Activated naive CD8-positive, alpha-beta T cell treated with anti-CD3 and anti-CD28 coated beads, Interleukin-2, amount 10 ng/mL, durations not matched to agents 7 days and 5 days (primary cell): Measurements from ENCODE around the gene PRRT2. TPM values are rescaled to one million over a fixed set of nuclear protein-coding genes. Genes with fewer than 3 reads are reported as not detected.
"Not testable (repeated sequence)": the region's sequence is repeated elsewhere in the genome, so short reads cannot be mapped to it uniquely, and the experiment has no call there.

Experiments
- ATAC-seq: fragments of 150-1000 bp; cut with Tn5 transposase; one replicate; pipeline ENCODE4 v1.10.0; 2021; ENCODE audit warnings: low read depth, moderate library complexity
- POLR2A ChIA-PET: fragments of 350-600 bp; sonication (Branson Sonifier 250); formaldehyde crosslinking; loops from one replicate; lab custom pipeline; 2021; ENCODE audit warnings: antibody characterized with exemption; lab: Charles Lee
- DNase-seq: peaks from one replicate; pipeline ENCODE4 v3.0.0; 2021
- H3K27ac Mint-ChIP-seq: one replicate; pipeline ENCODE4 v1.8.0; 2022; ENCODE audit warnings: mild to moderate bottlenecking, mixed read lengths
- H3K27me3 Mint-ChIP-seq: one replicate; pipeline ENCODE4 v1.8.0; 2022; ENCODE audit warnings: mild to moderate bottlenecking, moderate library complexity, mixed read lengths
- H3K36me3 Mint-ChIP-seq: one replicate; pipeline ENCODE4 v1.8.0; 2021; ENCODE audit warnings: mild to moderate bottlenecking, mixed read lengths
- H3K4me1 Mint-ChIP-seq: one replicate; pipeline ENCODE4 v1.8.0; 2021; ENCODE audit warnings: mixed read lengths
- H3K4me3 Mint-ChIP-seq: one replicate; pipeline ENCODE4 v1.8.0; 2022; ENCODE audit warnings: mild to moderate bottlenecking, moderate library complexity, mixed read lengths
- H3K9me3 Mint-ChIP-seq: one replicate; pipeline ENCODE4 v1.8.0; 2021; ENCODE audit warnings: mixed read lengths
- total RNA-seq, 2 experiments: library from RNA; stranded (reverse); gene quantifications; one replicate each; pipeline ENCODE4 v1.2.3, GENCODE V29; 2021

Gene PRRT2
- total RNA-seq, 2 experiments from 2014 or later, result 2.2 to 2.3 TPM

- POLR2A ChIA-PET, result interaction anchor here (2.1 to 4.3 kb wide), 3 partner anchors 9 to 28 kb away, joined by 12 to 82 read pairs (median 32); partner anchors contain the start of genes KIF22 and MAZ
- ATAC-seq (no peak), DNase-seq (no peak)
- Mint-ChIP-seq H3K27me3 (peaks cover 3% of the 10 kb centered on the region), H3K4me1 (peaks cover 42% of the 10 kb centered on the region), H3K27ac (peak overlapping the region; percentile 84), H3K36me3 (peaks cover 27% of the 10 kb centered on the region), H3K9me3 (no peaks in the 10 kb centered on the region), H3K4me3 (peak overlapping the region; percentile 96)
These were observed 6.1 kb downstream of the PRRT2 start for GRCh38 chr16:29818082-29818481.

GRCh38 chr16:29819506-29819905, 7.5 kb downstream of the PRRT2 start:
- Mint-ChIP-seq H3K27ac (peak overlapping the region; percentile 86), H3K4me3 (peak overlapping the region; percentile 96), H3K36me3 (peaks cover 27% of the 10 kb centered on the region), H3K27me3 (no peaks in the 10 kb centered on the region), H3K4me1 (peaks cover 43% of the 10 kb centered on the region), H3K9me3 (no peaks in the 10 kb centered on the region)
- ATAC-seq, result no peak
- DNase-seq, result no peak
- POLR2A ChIA-PET, result interaction anchor here (0.8 to 4.3 kb wide), 8 partner anchors 7 to 117 kb away, joined by 4 to 82 read pairs (median 18); partner anchors contain the start of genes KIF22 and MAZ

GRCh38 chr16:29820271-29820701, 8.3 kb downstream of the PRRT2 start, which contains the start of gene MVP:
MVP (plus strand) TSS chr16:29820462; CDS start chr16:29830550, 10,088 bp downstream.
- POLR2A ChIA-PET, result interaction anchor here (0.6 to 4.0 kb wide), 12 partner anchors 13 to 245 kb away, joined by 3 to 43 read pairs (median 6); partner anchors contain the start of genes KIF22, MAZ and TMEM219
- Mint-ChIP-seq H3K4me1 (peaks cover 41% of the 10 kb centered on the region), H3K9me3 (no peaks in the 10 kb centered on the region), H3K27ac (peak within 1 kb of the TSS; percentile 86), H3K27me3 (no peaks in the 10 kb centered on the region), H3K36me3 (peaks cover 29% of the 10 kb centered on the region), H3K4me3 (peak within 1 kb of the TSS; percentile 96)
- no peak for ATAC-seq
- peak; percentile 65 for DNase-seq

GRCh38 chr16:29820730-29821642, 9.0 kb downstream of the PRRT2 start:
- peaks cover 46% of the 10 kb centered on the region for H3K4me1 Mint-ChIP-seq

GRCh38 chr16:29821643-29822115, 9.7 kb downstream of the PRRT2 start:
- H3K9me3 Mint-ChIP-seq, result no peaks in the 10 kb centered on the region
- ATAC-seq (no peak), DNase-seq (no peak)
- H3K4me3 Mint-ChIP-seq, result peak overlapping the region; percentile 96
- peak overlapping the region; percentile 86 for H3K27ac Mint-ChIP-seq
- peaks cover 51% of the 10 kb centered on the region for H3K4me1 Mint-ChIP-seq
- H3K27me3 Mint-ChIP-seq, result no peaks in the 10 kb centered on the region
- peaks cover 30% of the 10 kb centered on the region for H3K36me3 Mint-ChIP-seq
- POLR2A ChIA-PET, result interaction anchor here (0.5 to 4.0 kb wide), 12 partner anchors 10 to 813 kb away, joined by 3 to 43 read pairs (median 6); partner anchors contain the start of genes KCTD13, KIF22, MAZ and TMEM219

More at GRCh38 chr16:29820730-29821642, 9.0 kb downstream of the PRRT2 start:
- peak overlapping the region; percentile 96 for H3K4me3 Mint-ChIP-seq
- peaks cover 30% of the 10 kb centered on the region for H3K36me3 Mint-ChIP-seq
- peak; percentile 8 for ATAC-seq
- H3K9me3 Mint-ChIP-seq, result no peaks in the 10 kb centered on the region
- peak overlapping the region; percentile 86 for H3K27ac Mint-ChIP-seq
- POLR2A ChIA-PET, result interaction anchor here (0.5 to 4.0 kb wide), 14 partner anchors 11 to 813 kb away, joined by 3 to 43 read pairs (median 4); partner anchors contain the start of genes KCTD13, KIF22, MAZ and TMEM219
- DNase-seq, result peak; percentile 60
- no peaks in the 10 kb centered on the region for H3K27me3 Mint-ChIP-seq

- H3K4me1 Mint-ChIP-seq, result peaks cover 46% of the 10 kb centered on the region
- no peaks in the 10 kb centered on the region for H3K27me3 Mint-ChIP-seq
- POLR2A ChIA-PET, result interaction anchor here (0.8 to 4.3 kb wide), 4 partner anchors 7 to 499 kb away, joined by 3 to 32 read pairs (median 5); partner anchors contain the start of gene PAGR1
- peak overlapping the region; percentile 83 for H3K27ac Mint-ChIP-seq
- ATAC-seq, result no peak
- H3K4me3 Mint-ChIP-seq, result peak overlapping the region; percentile 69
- H3K36me3 Mint-ChIP-seq, result peaks cover 11% of the 10 kb centered on the region
- DNase-seq, result no peak
- H3K9me3 Mint-ChIP-seq, result no peaks in the 10 kb centered on the region
These were observed 12.7 kb downstream of the PRRT2 start for GRCh38 chr16:29824589-29825144.

- H3K4me1 Mint-ChIP-seq, result peaks cover 45% of the 10 kb centered on the region
- H3K4me3 Mint-ChIP-seq, result peak overlapping the region; percentile 69
These were observed 13.4 kb downstream of the PRRT2 start for GRCh38 chr16:29825145-29826044.

GRCh38 chr16:29826342-29826695, 14.3 kb downstream of the PRRT2 start:
- no peak for ATAC-seq
- Mint-ChIP-seq H3K4me1 (peaks cover 46% of the 10 kb centered on the region), H3K9me3 (no peaks in the 10 kb centered on the region), H3K27me3 (no peaks in the 10 kb centered on the region), H3K4me3 (peak overlapping the region; percentile 86), H3K27ac (peak overlapping the region; percentile 93), H3K36me3 (peaks cover 9% of the 10 kb centered on the region)
- no peak for DNase-seq
- POLR2A ChIA-PET, result interaction anchor here (0.6 to 4.3 kb wide), 11 partner anchors 9 to 544 kb away, joined by 3 to 32 read pairs (median 4); partner anchors contain the start of genes PAGR1 and TBC1D10B

More at GRCh38 chr16:29825145-29826044, 13.4 kb downstream of the PRRT2 start:
- POLR2A ChIA-PET, result interaction anchor here (0.6 to 4.3 kb wide), 6 partner anchors 8 to 23 kb away, joined by 3 to 32 read pairs (median 6); partner anchors contain the start of gene PAGR1
- Mint-ChIP-seq H3K27me3 (no peaks in the 10 kb centered on the region), H3K27ac (peak overlapping the region; percentile 83), H3K36me3 (peaks cover 10% of the 10 kb centered on the region), H3K9me3 (no peaks in the 10 kb centered on the region)
- ATAC-seq (peak; percentile 35), DNase-seq (peak; percentile 47)

GRCh38 chr16:29830774-29831173, 18.8 kb downstream of the PRRT2 start:
- POLR2A ChIA-PET, result no interaction called here
- Mint-ChIP-seq H3K27me3 (no peaks in the 10 kb centered on the region), H3K27ac (no peak overlapping the region), H3K4me3 (no peak overlapping the region), H3K9me3 (no peaks in the 10 kb centered on the region), H3K4me1 (peaks cover 25% of the 10 kb centered on the region), H3K36me3 (peaks cover 23% of the 10 kb centered on the region)
- no peak for DNase-seq
- ATAC-seq, result no peak

- no peaks in the 10 kb centered on the region for H3K27me3 Mint-ChIP-seq
- no peak overlapping the region for H3K27ac Mint-ChIP-seq
- H3K36me3 Mint-ChIP-seq, result peaks cover 24% of the 10 kb centered on the region
- no peak overlapping the region for H3K4me3 Mint-ChIP-seq
- DNase-seq (no peak), ATAC-seq (no peak)
- H3K4me1 Mint-ChIP-seq, result peaks cover 20% of the 10 kb centered on the region
- POLR2A ChIA-PET, result no interaction called here
- H3K9me3 Mint-ChIP-seq, result no peaks in the 10 kb centered on the region
These were observed 19.5 kb downstream of the PRRT2 start for GRCh38 chr16:29831490-29831889.

- H3K4me1 Mint-ChIP-seq, H3K9me3 Mint-ChIP-seq, H3K27ac Mint-ChIP-seq, H3K4me3 Mint-ChIP-seq, H3K27me3 Mint-ChIP-seq, DNase-seq, ATAC-seq: not testable (repeated sequence)
- POLR2A ChIA-PET, result interaction anchor here (0.6 kb wide), 1 partner anchor 23 kb away, joined by 3 read pairs; no protein-coding TSS in a partner anchor
- H3K36me3 Mint-ChIP-seq, result peaks cover 28% of the 10 kb centered on the region
These were observed 21.2 kb downstream of the PRRT2 start for GRCh38 chr16:29833219-29833618.

- DNase-seq (no peak), ATAC-seq (no peak)
- POLR2A ChIA-PET, result interaction anchor here (0.7 kb wide), 1 partner anchor 1205 kb away, joined by 4 read pairs; no protein-coding TSS in a partner anchor
- Mint-ChIP-seq H3K36me3 (peaks cover 28% of the 10 kb centered on the region), H3K4me3 (no peak overlapping the region), H3K9me3 (no peaks in the 10 kb centered on the region), H3K27ac (peak overlapping the region; percentile 48), H3K27me3 (no peaks in the 10 kb centered on the region), H3K4me1 (peaks cover 8% of the 10 kb centered on the region)
These were observed 22.1 kb downstream of the PRRT2 start for GRCh38 chr16:29834079-29834478.
